H9 (cell line): ENCODE results near the gene CIT. TPM values are rescaled to one million over a fixed set of nuclear protein-coding genes. Genes with fewer than 3 reads are reported as not detected.

Experiments used
- DNase-seq: peaks from one replicate; pipeline ENCODE4 v3.0.0-alpha.2; 2017
- H2AFZ ChIP-seq: one replicate; pipeline ENCODE4 v1.6.1; 2013; ENCODE audit warnings: mild to moderate bottlenecking, low read length, control low read depth, moderate library complexity
- H2AK5ac ChIP-seq: 2 replicates; pipeline ENCODE4 v1.6.1; 2013; ENCODE audit warnings: low read length, control low read depth, mixed read lengths; ENCODE audit not compliant: insufficient read length
- H2BK120ac ChIP-seq: one replicate; pipeline ENCODE4 v1.6.1; 2013; ENCODE audit warnings: low read depth, mild to moderate bottlenecking, low read length, control low read depth, inconsistent platforms; ENCODE audit not compliant: poor library complexity, severe bottlenecking
- H2BK12ac ChIP-seq: 2 replicates; pipeline ENCODE4 v1.6.1; 2013; ENCODE audit warnings: low read length, control low read depth, mixed read lengths, low read depth; ENCODE audit not compliant: insufficient read length
- H2BK15ac ChIP-seq: 2 replicates; pipeline ENCODE4 v1.6.1; 2013; ENCODE audit warnings: low read depth, low read length, control low read depth
- H2BK20ac ChIP-seq: one replicate; pipeline ENCODE4 v1.6.1; 2013; ENCODE audit warnings: low read depth, mild to moderate bottlenecking, low read length, control low read depth, inconsistent platforms; ENCODE audit not compliant: poor library complexity, severe bottlenecking
- H2BK5ac ChIP-seq: 2 replicates; pipeline ENCODE4 v1.6.1; 2013; ENCODE audit warnings: low read length, control low read depth, mixed read lengths; ENCODE audit not compliant: insufficient read length
- H3K14ac ChIP-seq: 2 replicates; pipeline ENCODE4 v1.6.1; 2013; ENCODE audit warnings: low read length, control low read depth; ENCODE audit not compliant: insufficient read depth
- H3K18ac ChIP-seq: 2 replicates; pipeline ENCODE4 v1.6.1; 2013; ENCODE audit warnings: low read depth, mild to moderate bottlenecking, mixed read lengths, low read length, control low read depth; ENCODE audit not compliant: insufficient read length
- H3K23ac ChIP-seq: 2 replicates; pipeline ENCODE4 v1.6.1; 2013; ENCODE audit warnings: low read length, control low read depth, mixed read lengths, low read depth; ENCODE audit not compliant: insufficient read length
- H3K23me2 ChIP-seq: 2 replicates; pipeline ENCODE4 v1.6.1; 2013; ENCODE audit warnings: low read depth, mild to moderate bottlenecking, mixed read lengths, low read length, control low read depth; ENCODE audit not compliant: insufficient read length, poor library complexity, severe bottlenecking
- H3K27ac ChIP-seq: 2 replicates; pipeline ENCODE4 v1.5.1; 2013; ENCODE audit warnings: low read length, control low read depth, mixed read lengths, low read depth; ENCODE audit not compliant: insufficient read length
- H3K27me3 ChIP-seq: 2 replicates; pipeline ENCODE4 v1.6.1; 2013; ENCODE audit warnings: low read length, control low read depth, inconsistent platforms; ENCODE audit not compliant: insufficient read depth
- H3K4ac ChIP-seq: 2 replicates; pipeline ENCODE4 v1.6.1; 2013; ENCODE audit warnings: low read depth, mild to moderate bottlenecking, control low read depth, inconsistent platforms, low read length, moderate library complexity
- H3K4me1 ChIP-seq: 2 replicates; pipeline ENCODE4 v1.6.1; 2013; ENCODE audit warnings: low read length, control low read depth, inconsistent platforms; ENCODE audit not compliant: insufficient read depth
- H3K4me2 ChIP-seq: 2 replicates; pipeline ENCODE4 v1.6.1; 2013; ENCODE audit warnings: low read length, control low read depth, mixed read lengths; ENCODE audit not compliant: insufficient read length, insufficient read depth
- H3K56ac ChIP-seq: 2 replicates; pipeline ENCODE4 v1.6.1; 2013; ENCODE audit warnings: low read depth, mild to moderate bottlenecking, mixed read lengths, low read length, control low read depth; ENCODE audit not compliant: insufficient read length
- H3K79me1 ChIP-seq: 2 replicates; pipeline ENCODE4 v1.6.1; 2013; ENCODE audit warnings: low read depth, mild to moderate bottlenecking, moderate library complexity, low read length, control low read depth, inconsistent platforms; ENCODE audit not compliant: insufficient read depth, poor library complexity, severe bottlenecking
- H3K79me2 ChIP-seq: 2 replicates; pipeline ENCODE4 v1.6.1; 2013; ENCODE audit warnings: low read length, control low read depth, inconsistent platforms; ENCODE audit not compliant: insufficient read depth
- H3K9ac ChIP-seq: 2 replicates; pipeline ENCODE4 v1.6.1; 2013; ENCODE audit warnings: low read length, control low read depth, mixed read lengths; ENCODE audit not compliant: insufficient read length; ENCODE audit errors: extremely low read depth
- H3K9me3 ChIP-seq: one replicate; pipeline ENCODE4 v1.6.1; 2013; ENCODE audit warnings: low read depth, low read length, inconsistent platforms; ENCODE audit not compliant: control insufficient read depth
- H3T11ph ChIP-seq: one replicate; pipeline ENCODE4 v1.6.1; 2013; ENCODE audit warnings: mild to moderate bottlenecking, low read length, control low read depth, inconsistent platforms
- H4K20me1 ChIP-seq: one replicate; pipeline ENCODE4 v1.6.1; 2013; ENCODE audit not compliant: control insufficient read depth, insufficient read length, insufficient read depth
- H4K5ac ChIP-seq: 2 replicates; pipeline ENCODE4 v1.6.1; 2013; ENCODE audit warnings: low read depth, mild to moderate bottlenecking, mixed read lengths, low read length, control low read depth; ENCODE audit not compliant: insufficient read length
- H4K8ac ChIP-seq: replicated peaks from 2 replicates; pipeline ENCODE4 v1.6.1; 2013; ENCODE audit warnings: low read length, control low read depth, mixed read lengths, low read depth; ENCODE audit not compliant: insufficient read length
- H4K91ac ChIP-seq: 2 replicates; pipeline ENCODE4 v1.6.1; 2013; ENCODE audit warnings: low read depth, mild to moderate bottlenecking, moderate library complexity, mixed read lengths, low read length, control low read depth; ENCODE audit not compliant: insufficient read length
- H3K27ac Mint-ChIP-seq, 3 experiments: 2 replicates in 2 of 3; 3 replicates in 1 of 3; pipeline ENCODE4 v1.8.0; 2020 to 2021; ENCODE audit warnings: mixed read lengths in 3 of 3, mild to moderate bottlenecking in 1 of 3, moderate library complexity in 1 of 3
- H3K27me3 Mint-ChIP-seq: 2 replicates; pipeline ENCODE4 v1.8.0; 2021; ENCODE audit warnings: low read depth, mild to moderate bottlenecking, moderate library complexity, mixed read lengths
- H3K36me3 Mint-ChIP-seq, 3 experiments: 2 replicates in 2 of 3; 3 replicates in 1 of 3; pipeline ENCODE4 v1.8.0; 2020 to 2021; ENCODE audit warnings: low read depth in 3 of 3, mixed read lengths in 3 of 3; ENCODE audit not compliant: insufficient read depth in 1 of 3
- H3K4me1 Mint-ChIP-seq, 2 experiments: 2 replicates each; pipeline ENCODE4 v1.8.0; 2020; ENCODE audit warnings: mixed read lengths in 2 of 2
- H3K4me3 Mint-ChIP-seq, 2 experiments: 2 replicates in 1 of 2; 3 replicates in 1 of 2; pipeline ENCODE4 v1.8.0; 2020 to 2021; ENCODE audit warnings: mild to moderate bottlenecking in 2 of 2, mixed read lengths in 2 of 2, moderate library complexity in 1 of 2
- H3K9me3 Mint-ChIP-seq, 2 experiments: 2 replicates in 1 of 2; 3 replicates in 1 of 2; pipeline ENCODE4 v1.8.0; 2020; ENCODE audit warnings: mild to moderate bottlenecking in 2 of 2, mixed read lengths in 2 of 2, moderate library complexity in 1 of 2
- WGBS: extraction: QIAGEN DNeasy Blood & Tissue Kit; methylation state at CpG from one replicate; pipeline ENCODE4 v1.1.7; 2013; ENCODE audit warnings: missing lambda C conversion rate, low lambda C conversion rate, mixed read lengths; ENCODE audit not compliant: insufficient read length; ENCODE audit errors: extremely low coverage; 5-methylcytosine and 5-hydroxymethylcytosine counted together
- total RNA-seq: library from RNA; stranded (reverse); gene quantifications from 2 replicates; pipeline ENCODE4 v1.2.1, GENCODE V29; 2021
- TF ChIP-seq, protein P1 (sequence below): fragments of 200-600 bp; sonication (generic); conservative IDR thresholded peaks from 3 replicates; pipeline ENCODE4 v1.8.0; 2021; ENCODE audit warnings: antibody characterized with exemption, mild to moderate bottlenecking

CIT gene
- total RNA-seq, 1 experiment from 2014 or later = 55.3 TPM

DNA sequence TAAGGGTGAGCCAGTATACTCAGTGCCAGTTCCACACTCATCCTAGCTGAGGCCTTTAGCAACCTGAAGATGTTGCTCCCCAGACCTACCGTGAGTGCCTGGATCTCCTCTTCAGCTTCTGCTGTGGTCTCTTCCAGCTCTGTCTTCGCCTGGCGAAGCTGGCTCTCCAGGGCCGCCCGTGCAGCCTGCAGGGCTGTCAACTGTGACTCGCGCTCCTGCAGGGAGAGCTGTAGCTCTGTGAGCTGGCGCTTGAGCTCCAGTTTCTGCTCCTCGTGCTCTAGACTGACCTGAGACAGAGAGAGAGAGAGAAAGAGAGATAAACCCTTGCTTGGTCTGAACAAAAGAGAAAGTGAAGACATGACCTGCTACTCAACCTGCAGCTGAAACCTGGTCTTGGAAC, 125.2 kb downstream of the CIT start:
- Histone ChIP-seq H4K5ac (no peak overlapping the region), H3K4ac (no peak overlapping the region), H2BK12ac (no peak overlapping the region), H3K4me2 (no peak overlapping the region), H3T11ph (no peak overlapping the region), H3K56ac (no peak overlapping the region), H2AFZ (no peak overlapping the region), H4K8ac (no peak overlapping the region), H3K27me3 (no peaks in the 10 kb centered on the region), H2BK5ac (no peak overlapping the region), H3K23ac (no peak overlapping the region), H3K4me1 (no peaks in the 10 kb centered on the region), H3K14ac (no peak overlapping the region), H4K91ac (no peak overlapping the region), H3K79me1 (no peaks in the 10 kb centered on the region), H3K9me3 (no peaks in the 10 kb centered on the region), H3K18ac (no peak overlapping the region), H3K27ac (no peak overlapping the region), H2BK20ac (no peak overlapping the region), H2BK120ac (no peak overlapping the region), H3K23me2 (no peaks in the 10 kb centered on the region), H3K79me2 (no peaks in the 10 kb centered on the region), H2BK15ac (no peak overlapping the region), H4K20me1 (no peaks in the 10 kb centered on the region), H2AK5ac (no peak overlapping the region), H3K9ac (no peak overlapping the region)
- WGBS = no CpG with 5 or more reads among the region's 9 CpGs
- no peak for DNase-seq
- Mint-ChIP-seq H3K9me3 (no peaks in the 10 kb centered on the region), H3K27me3 (no peaks in the 10 kb centered on the region), H3K4me1 (no peaks in the 10 kb centered on the region), H3K36me3 (peaks cover 32 to 86% (median 76%) of the 10 kb centered on the region in 3 experiments), H3K4me3 (no peak overlapping the region), H3K27ac (no peak overlapping the region)
- TF ChIP-seq, protein P1, sequence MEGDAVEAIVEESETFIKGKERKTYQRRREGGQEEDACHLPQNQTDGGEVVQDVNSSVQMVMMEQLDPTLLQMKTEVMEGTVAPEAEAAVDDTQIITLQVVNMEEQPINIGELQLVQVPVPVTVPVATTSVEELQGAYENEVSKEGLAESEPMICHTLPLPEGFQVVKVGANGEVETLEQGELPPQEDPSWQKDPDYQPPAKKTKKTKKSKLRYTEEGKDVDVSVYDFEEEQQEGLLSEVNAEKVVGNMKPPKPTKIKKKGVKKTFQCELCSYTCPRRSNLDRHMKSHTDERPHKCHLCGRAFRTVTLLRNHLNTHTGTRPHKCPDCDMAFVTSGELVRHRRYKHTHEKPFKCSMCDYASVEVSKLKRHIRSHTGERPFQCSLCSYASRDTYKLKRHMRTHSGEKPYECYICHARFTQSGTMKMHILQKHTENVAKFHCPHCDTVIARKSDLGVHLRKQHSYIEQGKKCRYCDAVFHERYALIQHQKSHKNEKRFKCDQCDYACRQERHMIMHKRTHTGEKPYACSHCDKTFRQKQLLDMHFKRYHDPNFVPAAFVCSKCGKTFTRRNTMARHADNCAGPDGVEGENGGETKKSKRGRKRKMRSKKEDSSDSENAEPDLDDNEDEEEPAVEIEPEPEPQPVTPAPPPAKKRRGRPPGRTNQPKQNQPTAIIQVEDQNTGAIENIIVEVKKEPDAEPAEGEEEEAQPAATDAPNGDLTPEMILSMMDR = no peak
